ENCODE results near the gene CNTNAP5.

The CNTNAP5 gene

GRCh38 chr2:124570872-124571271 lies 545.8 kb downstream of the CNTNAP5 start:
- DNase-seq: no peak

GRCh38 chr2:124571836-124572235 lies 546.7 kb downstream of the CNTNAP5 start:
- no peak for DNase-seq

GRCh38 chr2:124572934-124573634 lies 548.0 kb downstream of the CNTNAP5 start:
- no peak for DNase-seq

GRCh38 chr2:124575497-124575896 lies 550.4 kb downstream of the CNTNAP5 start:
- DNase-seq: no peak

- no peak for DNase-seq
These were observed 555.2 kb downstream of the CNTNAP5 start for GRCh38 chr2:124580263-124580662.

GRCh38 chr2:124582387-124582786 lies 557.3 kb downstream of the CNTNAP5 start:
- DNase-seq: no peak

- no peak for DNase-seq
These were observed 559.5 kb downstream of the CNTNAP5 start for GRCh38 chr2:124584615-124585014.

- DNase-seq: no peak
These were observed 560.2 kb downstream of the CNTNAP5 start for GRCh38 chr2:124585277-124585676.

- no peak for DNase-seq
These were observed 561.1 kb downstream of the CNTNAP5 start for GRCh38 chr2:124586210-124586609.

- DNase-seq: no peak
These were observed 561.7 kb downstream of the CNTNAP5 start for GRCh38 chr2:124586835-124587234.

GRCh38 chr2:124589971-124590370 lies 564.9 kb downstream of the CNTNAP5 start:
- DNase-seq: no peak

GRCh38 chr2:124602759-124603158 lies 577.7 kb downstream of the CNTNAP5 start:
- DNase-seq: no peak

- no peak for DNase-seq
These were observed 579.9 kb downstream of the CNTNAP5 start for GRCh38 chr2:124604940-124605339.

GRCh38 chr2:124607679-124608078 lies 582.6 kb downstream of the CNTNAP5 start:
- DNase-seq: no peak

GRCh38 chr2:124609667-124610066 lies 584.6 kb downstream of the CNTNAP5 start:
- DNase-seq: no peak

- DNase-seq: no peak
These were observed 585.1 kb downstream of the CNTNAP5 start for GRCh38 chr2:124610141-124610540.

GRCh38 chr2:124610866-124611265 lies 585.8 kb downstream of the CNTNAP5 start:
- DNase-seq: no peak

- DNase-seq: no peak
These were observed 598.5 kb downstream of the CNTNAP5 start for GRCh38 chr2:124623560-124623959.

- DNase-seq: no peak
These were observed 600.5 kb downstream of the CNTNAP5 start for GRCh38 chr2:124625561-124625960.

GRCh38 chr2:124626993-124627392 lies 601.9 kb downstream of the CNTNAP5 start:
- DNase-seq: no peak

GRCh38 chr2:124633812-124634211 lies 608.7 kb downstream of the CNTNAP5 start:
- no peak for DNase-seq

GRCh38 chr2:124639524-124639923 lies 614.4 kb downstream of the CNTNAP5 start:
- no peak for DNase-seq

- DNase-seq: no peak
These were observed 615.2 kb downstream of the CNTNAP5 start for GRCh38 chr2:124640221-124640750.

- no peak for DNase-seq
These were observed 621.2 kb downstream of the CNTNAP5 start for GRCh38 chr2:124646166-124646815.

Measured in hippocampal formation (tissue), 2 donors.